IMR-90 (cell line): ENCODE data around the gene CHMP4A. TPM values are rescaled to one million over a fixed set of nuclear protein-coding genes. Genes with fewer than 3 reads are reported as not detected.
A peak's percentile ranks its signal among the peaks of the same experiment; 100 is the strongest.

ENCODE experiments used
- ATAC-seq: fragments of 200-7000 bp; cut with Tn5 transposase; 2 replicates; pipeline ENCODE4 v1.9.1; 2020; ENCODE audit warnings: low read depth, mild to moderate bottlenecking, moderate library complexity
- BruUV-seq: library from RNA; stranded (reverse); fragments of 400-500 nt; replicated peaks from 2 replicates; lab custom pipeline; 2021; lab: Mats Ljungman, UMichigan
- CTCF ChIA-PET: fragments of 300-600 bp; formaldehyde crosslinking; extraction: SDS; loops from one replicate; lab custom pipeline; 2021; ENCODE audit warnings: antibody characterized with exemption; lab: Yijun Ruan, JAX
- POLR2A ChIA-PET: fragments of 300-600 bp; sonication (Branson Sonifier 250); formaldehyde crosslinking; loops from one replicate; lab custom pipeline; 2022; ENCODE audit warnings: antibody characterized with exemption; ENCODE audit not compliant: unreplicated experiment; lab: Charles Lee
- DNase-seq: peaks from one replicate; pipeline ENCODE4 v3.0.0; 2013
- H2AFZ ChIP-seq: replicated peaks from 2 replicates; pipeline ENCODE3; 2013; ENCODE audit warnings: low read length, mild to moderate bottlenecking; ENCODE audit not compliant: poor library complexity
- H2AK5ac ChIP-seq: 2 replicates; pipeline ENCODE4 v1.6.1; 2013; ENCODE audit warnings: low read depth, low read length, inconsistent platforms
- H2AK9ac ChIP-seq: replicated peaks from 2 replicates; pipeline ENCODE3; 2013; ENCODE audit warnings: mild to moderate bottlenecking, low read depth, low read length, moderate library complexity; ENCODE audit not compliant: poor library complexity
- H2BK120ac ChIP-seq: 2 replicates; pipeline ENCODE4 v1.6.1; 2013; ENCODE audit warnings: low read depth, low read length, inconsistent platforms
- H2BK15ac ChIP-seq: 3 replicates; pipeline ENCODE4 v1.6.1; 2013; ENCODE audit warnings: low read depth, low read length, inconsistent platforms
- H2BK20ac ChIP-seq: 2 replicates; pipeline ENCODE4 v1.6.1; 2013; ENCODE audit warnings: low read depth, mild to moderate bottlenecking, inconsistent platforms, low read length, moderate library complexity
- H2BK5ac ChIP-seq: 2 replicates; pipeline ENCODE4 v1.6.1; 2013; ENCODE audit warnings: mild to moderate bottlenecking, low read depth, low read length, inconsistent platforms; ENCODE audit not compliant: poor library complexity, severe bottlenecking
- H3K14ac ChIP-seq: replicated peaks from 2 replicates; pipeline ENCODE4 v1.6.1; 2013; ENCODE audit warnings: low read depth, low read length, inconsistent platforms
- H3K18ac ChIP-seq: 2 replicates; pipeline ENCODE4 v1.6.1; 2013; ENCODE audit warnings: low read depth, low read length, control low read depth
- H3K23ac ChIP-seq: 2 replicates; pipeline ENCODE4 v1.6.1; 2013; ENCODE audit warnings: low read depth, low read length, inconsistent platforms
- H3K27ac ChIP-seq: 2 replicates; pipeline ENCODE4 v1.5.1; 2013; ENCODE audit warnings: mild to moderate bottlenecking, control low read depth, low read length; ENCODE audit not compliant: insufficient read depth
- H3K27me3 ChIP-seq: 2 replicates; pipeline ENCODE4 v1.6.1; 2013; ENCODE audit warnings: low read length; ENCODE audit not compliant: control insufficient read depth, insufficient read depth
- H3K36me3 ChIP-seq: 2 replicates; pipeline ENCODE4 v1.6.1; 2013; ENCODE audit warnings: low read length, mixed read lengths; ENCODE audit not compliant: control insufficient read depth, insufficient read depth
- H3K4ac ChIP-seq: 2 replicates; pipeline ENCODE4 v1.6.1; 2013; ENCODE audit warnings: low read depth, low read length, inconsistent platforms
- H3K4me1 ChIP-seq: 2 replicates; pipeline ENCODE4 v1.6.1; 2013; ENCODE audit warnings: low read length, mixed read lengths; ENCODE audit not compliant: control insufficient read depth, insufficient read depth
- H3K4me2 ChIP-seq: 2 replicates; pipeline ENCODE4 v1.6.1; 2013; ENCODE audit warnings: low read depth, mild to moderate bottlenecking, control low read depth, low read length, moderate library complexity
- H3K4me3 ChIP-seq: 2 replicates; pipeline ENCODE4 v1.5.1; 2013; ENCODE audit warnings: low read depth, mild to moderate bottlenecking, control low read depth, low read length, moderate library complexity; ENCODE audit not compliant: insufficient read depth
- H3K56ac ChIP-seq: 2 replicates; pipeline ENCODE4 v1.6.1; 2013; ENCODE audit warnings: low read length, inconsistent platforms; ENCODE audit not compliant: insufficient read depth; ENCODE audit errors: extremely low read depth
- H3K79me1 ChIP-seq, 2 experiments: 2 replicates each; pipeline ENCODE4 v1.6.1; 2013; ENCODE audit warnings: low read length in 2 of 2, inconsistent platforms in 1 of 2, low read depth in 1 of 2
- H3K9ac ChIP-seq: 2 replicates; pipeline ENCODE4 v1.6.1; 2013; ENCODE audit warnings: low read depth, low read length, control low read depth
- H3K9me1 ChIP-seq: 2 replicates; pipeline ENCODE4 v1.6.1; 2013; ENCODE audit warnings: low read length, inconsistent platforms; ENCODE audit not compliant: insufficient read depth
- H3K9me3 ChIP-seq: 2 replicates; pipeline ENCODE4 v1.6.1; 2013; ENCODE audit warnings: low read length; ENCODE audit not compliant: control insufficient read depth, insufficient read depth
- H4K20me1 ChIP-seq: 2 replicates; pipeline ENCODE4 v1.6.1; 2013; ENCODE audit warnings: low read length, inconsistent platforms; ENCODE audit not compliant: insufficient read depth
- H4K5ac ChIP-seq: 2 replicates; pipeline ENCODE4 v1.6.1; 2013; ENCODE audit warnings: mild to moderate bottlenecking, low read depth, low read length, control low read depth
- H4K8ac ChIP-seq, 2 experiments: 2 replicates each; pipeline ENCODE4 v1.6.1; 2013; ENCODE audit warnings: low read depth in 2 of 2, low read length in 2 of 2, control low read depth in 1 of 2, inconsistent platforms in 1 of 2
- H4K91ac ChIP-seq: 2 replicates; pipeline ENCODE4 v1.6.1; 2013; ENCODE audit warnings: low read depth, low read length, inconsistent platforms; ENCODE audit not compliant: insufficient read depth
- BHLHE40 ChIP-seq: fragments of 150-350 bp; IDR thresholded peaks from 2 replicates; pipeline ENCODE4 v1.6.1; 2016; ENCODE audit warnings: mild to moderate bottlenecking, low read depth, low read length
- FOS ChIP-seq: fragments of 150-350 bp; IDR thresholded peaks from 2 replicates; pipeline ENCODE4 v1.6.1; 2016; ENCODE audit warnings: low read depth, low read length
- MAZ ChIP-seq: IDR thresholded peaks from 2 replicates; pipeline ENCODE4 v1.6.1; 2012; ENCODE audit warnings: low read depth, mild to moderate bottlenecking, low read length, improper control_type of control experiment, moderate library complexity, borderline replicate concordance
- NFE2L2 ChIP-seq: fragments of 150-350 bp; IDR thresholded peaks from 2 replicates; pipeline ENCODE4 v1.6.1; 2016; ENCODE audit warnings: low read depth, mild to moderate bottlenecking, low read length
- POLR2A ChIP-seq: IDR thresholded peaks from 2 replicates; pipeline ENCODE4 v1.6.1; 2012; ENCODE audit warnings: mild to moderate bottlenecking, low read depth, low read length
- RAD21 ChIP-seq: IDR thresholded peaks from 2 replicates; pipeline ENCODE4 v1.6.1; 2012; ENCODE audit warnings: low read length, improper control_type of control experiment
- RCOR1 ChIP-seq: IDR thresholded peaks from 2 replicates; pipeline ENCODE4 v1.6.1; 2012; ENCODE audit warnings: mild to moderate bottlenecking, low read length, improper control_type of control experiment; ENCODE audit not compliant: insufficient replicate concordance
- RFX5 ChIP-seq: IDR thresholded peaks from 2 replicates; pipeline ENCODE4 v1.8.0; 2012; ENCODE audit warnings: low read depth, mild to moderate bottlenecking, low read length, moderate library complexity
- WGBS, 2 experiments: methylation state at CpG; one replicate each; pipeline versions ENCODE4 v1.1.5 to v1.1.7; 2013; ENCODE audit warnings: missing lambda C conversion rate in 2 of 2; ENCODE audit not compliant: insufficient read length in 1 of 2; ENCODE audit errors: extremely low coverage in 2 of 2; 5-methylcytosine and 5-hydroxymethylcytosine counted together
- dilution Hi-C: fragments of 300-500 bp; cut with HindIII; formaldehyde crosslinking; loops from one replicate; pipeline ENCODE4 v1.14.3; 2018; ENCODE audit warnings: low sequenced_read_pairs; ENCODE audit not compliant: unreplicated experiment
- in situ Hi-C: fragments of 300-500 bp; cut with MboI; formaldehyde crosslinking; loops from 3 replicates; pipeline ENCODE4 v1.14.3; 2019; ENCODE audit warnings: low sequenced_read_pairs, inconsistent platforms, mixed read lengths
- intact Hi-C: fragments of 100-400 bp; cut with micrococcal nuclease; formaldehyde crosslinking; loops from 2 replicates; pipeline ENCODE4 v1.10.0; 2022
- polyA plus RNA-seq, 3 experiments: library from polyadenylated mRNA; depleted of rRNA; stranded (reverse); fragments of >200 nt; gene quantifications; 2 replicates each; pipeline ENCODE4 v1.2.3, GENCODE V29; 2012; ENCODE audit warnings: low replicate concordance in 1 of 3
- total RNA-seq: library from RNA; depleted of rRNA; stranded (reverse); fragments of >200 nt; gene quantifications from 2 replicates; pipeline ENCODE4 v1.2.3, GENCODE V29; 2012
- TF ChIP-seq, protein P1 (sequence below): fragments of 150-350 bp; IDR thresholded peaks from 2 replicates; pipeline ENCODE4 v1.6.1; 2017; ENCODE audit warnings: mild to moderate bottlenecking, antibody characterized with exemption, low read length, low read depth

Gene CHMP4A
- total and polyA plus RNA-seq, 2 of the 4 experiments (the other 2 are of a cell fraction): 22.0 to 63.8 TPM

DNA sequence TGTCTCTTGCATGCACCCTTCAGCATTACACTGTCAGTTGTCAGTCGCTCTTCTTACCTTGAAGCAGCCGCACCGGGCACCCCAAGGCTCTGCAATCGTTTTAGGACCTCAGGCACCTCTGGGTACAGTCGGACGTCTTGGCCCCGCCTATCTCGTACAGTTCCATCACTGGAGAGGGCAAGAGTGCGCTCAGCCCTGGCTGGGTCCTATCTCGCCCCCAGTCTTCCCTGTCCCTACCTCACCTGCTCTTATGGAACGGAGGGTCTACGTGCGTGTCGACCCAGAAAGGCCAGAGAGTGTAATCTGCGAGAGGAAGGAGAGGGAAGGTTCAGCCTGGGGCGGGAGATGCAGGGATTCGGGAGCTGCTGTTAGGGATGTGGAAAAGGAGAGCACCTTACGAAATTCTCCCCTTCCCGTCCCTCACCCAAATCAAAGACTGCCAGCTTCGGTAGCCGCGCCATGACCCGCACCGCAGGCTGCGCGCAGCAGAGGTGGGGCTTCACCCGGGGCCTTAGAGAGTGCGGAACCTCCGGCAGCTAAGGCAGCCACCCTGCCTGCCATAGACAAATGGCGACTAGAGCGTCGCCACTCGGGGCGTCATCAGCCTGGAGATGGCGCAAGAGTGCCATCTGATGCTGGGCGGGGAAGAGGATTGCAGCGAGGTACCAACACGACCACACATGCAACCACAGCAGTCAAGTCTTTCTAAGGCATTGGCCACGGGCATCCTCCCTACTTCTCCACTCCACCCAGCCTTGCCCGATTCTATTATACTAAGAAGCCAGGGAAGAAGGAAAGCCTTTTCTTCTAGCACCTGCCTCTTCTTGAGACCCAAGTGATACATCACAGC, 2.4 kb upstream of the CHMP4A start, which contains the start of gene MDP1 (continued):
- peak; percentile 77 for TF ChIP-seq RAD21
- peak; percentile 47 for TF ChIP-seq RCOR1

DNA sequence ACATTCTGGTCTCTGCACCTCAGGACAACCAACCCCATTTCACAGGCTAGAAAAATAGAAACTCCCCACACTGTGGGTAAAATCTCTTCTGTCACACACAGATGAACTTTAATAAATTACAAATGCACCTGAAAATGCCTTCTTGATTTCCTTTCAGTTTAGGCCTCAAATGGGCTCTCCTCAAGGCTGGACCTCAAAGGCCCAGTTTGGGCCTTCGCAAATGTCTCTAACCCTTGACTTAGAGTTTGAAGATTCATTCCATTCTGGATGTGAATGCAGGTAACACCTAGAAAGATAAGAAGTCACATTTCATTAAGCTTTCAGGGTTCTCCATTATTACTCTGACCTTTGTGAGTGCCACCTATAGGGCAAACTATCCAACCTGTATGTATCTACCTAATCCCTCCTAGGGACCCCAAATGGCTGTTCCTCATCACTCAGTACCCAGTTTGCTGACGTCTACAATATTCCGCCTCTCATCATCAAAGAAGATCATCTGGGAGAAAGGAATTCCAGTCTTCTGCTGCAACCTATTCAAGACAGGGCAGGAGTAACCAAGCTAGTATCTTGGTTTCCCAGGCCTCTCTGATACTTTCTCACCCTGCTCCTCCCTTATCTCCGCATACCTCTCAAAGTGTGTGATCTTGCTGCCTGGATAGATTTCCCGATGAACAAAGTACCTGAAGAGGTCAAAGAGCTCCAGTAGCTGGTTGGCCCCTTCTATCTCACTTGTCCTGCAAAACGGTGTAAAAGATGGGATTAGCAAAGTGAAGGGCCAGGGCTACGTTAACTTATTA, 776 bp upstream of the CHMP4A start:
- Histone ChIP-seq H2AK9ac (peak overlapping the region; percentile 99), H3K14ac (peak overlapping the region; percentile 98), H3K56ac (peak overlapping the region; percentile 82), H3K36me3 (peaks cover 26% of the 10 kb centered on the region), H4K91ac (peak overlapping the region; percentile 91), H3K4ac (peak overlapping the region; percentile 98), H3K18ac (no peak overlapping the region), H3K4me1 (peaks cover 2% of the 10 kb centered on the region), H3K4me2 (peak overlapping the region; percentile 97), H3K27ac (peak overlapping the region; percentile 81), H2BK20ac (0 out of 2 replicates have a peak overlapping the region, but pooled peaks have one; percentile 23), H3K4me3 (peak overlapping the region; percentile 79), H2BK15ac (peak overlapping the region; percentile 78; the same call in 1 of the 3 replicates), H2BK5ac (peak overlapping the region; percentile 90), H3K23ac (peak overlapping the region; percentile 82; the same call in 1 of the 2 replicates), H3K9ac (peak overlapping the region; percentile 89), H4K8ac (peak overlapping the region; percentile 85 to 100), H3K9me3 (no peaks in the 10 kb centered on the region), H4K5ac (peak overlapping the region; percentile 99), H3K27me3 (no peaks in the 10 kb centered on the region), H4K20me1 (no peaks in the 10 kb centered on the region), H2AFZ (peak overlapping the region; percentile 98), H2BK120ac (0 out of 2 replicates have a peak overlapping the region, but pooled peaks have one; percentile 50), H3K9me1 (peaks cover 16% of the 10 kb centered on the region; the same call in 1 of the 2 replicates), H3K79me1 (peaks cover 24 to 68% of the 10 kb centered on the region in 2 experiments), H2AK5ac (peak overlapping the region; percentile 96)
- in situ Hi-C loops: no loop called here
- ATAC-seq: no peak
- WGBS, 2 experiments: 90% methylated on average over 2 of the region's 7 CpGs; no CpG with 5 or more reads in 1 of the 2 experiments
- POLR2A ChIA-PET: no interaction called here
- no peak for DNase-seq
- intact Hi-C loops: loop anchor here (1.0 to 10.0 kb wide), 2 partner anchors 85 to 221 kb away; partner anchors contain the start of genes DHRS1 and NOP9
- TF ChIP-seq POLR2A (no peak), NFE2L2 (no peak), FOS (no peak), BHLHE40 (no peak), MAZ (no peak), RFX5 (no peak), RCOR1 (no peak)
- TF ChIP-seq, protein P1, sequence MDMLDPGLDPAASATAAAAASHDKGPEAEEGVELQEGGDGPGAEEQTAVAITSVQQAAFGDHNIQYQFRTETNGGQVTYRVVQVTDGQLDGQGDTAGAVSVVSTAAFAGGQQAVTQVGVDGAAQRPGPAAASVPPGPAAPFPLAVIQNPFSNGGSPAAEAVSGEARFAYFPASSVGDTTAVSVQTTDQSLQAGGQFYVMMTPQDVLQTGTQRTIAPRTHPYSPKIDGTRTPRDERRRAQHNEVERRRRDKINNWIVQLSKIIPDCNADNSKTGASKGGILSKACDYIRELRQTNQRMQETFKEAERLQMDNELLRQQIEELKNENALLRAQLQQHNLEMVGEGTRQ: no peak
- dilution Hi-C loops: no loop called here
- CTCF ChIA-PET: interaction anchor here (0.6 kb wide), 1 partner anchor 1051 kb away, joined by 3 read pairs; no protein-coding TSS in a partner anchor
- no TSS peak for BruUV-seq
